GM23338 (cell line): ENCODE data around the gene CCT6A. TPM values are rescaled to one million over a fixed set of nuclear protein-coding genes. Genes with fewer than 3 reads are reported as not detected.

Source experiments
- ATAC-seq: fragments of 200-7000 bp; cut with Tn5 transposase; 3 replicates; pipeline ENCODE4 v1.9.1; 2020
- DNase-seq: peaks from one replicate; pipeline ENCODE4 v3.0.0-alpha.2; 2015; ENCODE audit warnings: low spot score
- H2AFZ ChIP-seq: fragments of 200-600 bp; sonication (generic); 2 replicates; pipeline ENCODE4 v1.8.0; 2016; ENCODE audit warnings: antibody characterized with exemption, mild to moderate bottlenecking, moderate library complexity
- H3F3A ChIP-seq: fragments of 200-600 bp; sonication (generic); replicated peaks from 2 replicates; pipeline ENCODE4 v1.8.0; 2017; ENCODE audit warnings: antibody characterized with exemption, mixed run types, low read depth
- H3K27ac ChIP-seq: fragments of 200-600 bp; sonication (generic); 2 replicates; pipeline ENCODE4 v1.6.1; 2016; ENCODE audit warnings: low read depth
- H3K27me3 ChIP-seq: fragments of 200-600 bp; sonication (generic); 2 replicates; pipeline ENCODE4 v1.8.0; 2016; ENCODE audit warnings: mild to moderate bottlenecking, mixed run types, moderate library complexity; ENCODE audit not compliant: insufficient read depth
- H3K36me3 ChIP-seq: fragments of 200-600 bp; sonication (generic); 2 replicates; pipeline ENCODE4 v1.8.0; 2016; ENCODE audit warnings: mild to moderate bottlenecking; ENCODE audit not compliant: insufficient read depth
- H3K4me1 ChIP-seq: fragments of 200-600 bp; sonication (generic); 2 replicates; pipeline ENCODE4 v1.8.0; 2016; ENCODE audit warnings: mild to moderate bottlenecking, moderate library complexity; ENCODE audit not compliant: insufficient read depth
- H3K4me2 ChIP-seq: fragments of 200-600 bp; sonication (generic); 2 replicates; pipeline ENCODE4 v1.7.1; 2017; ENCODE audit warnings: mixed run types
- H3K4me3 ChIP-seq: fragments of 200-600 bp; sonication (generic); 2 replicates; pipeline ENCODE4 v1.6.1; 2016; ENCODE audit warnings: mixed run types
- H3K79me2 ChIP-seq: fragments of 200-600 bp; sonication (generic); replicated peaks from 2 replicates; pipeline ENCODE4 v1.8.0; 2017; ENCODE audit warnings: mild to moderate bottlenecking; ENCODE audit not compliant: insufficient read depth
- H3K9me2 ChIP-seq: fragments of 200-600 bp; sonication (generic); 2 replicates; pipeline ENCODE4 v1.8.0; 2017; ENCODE audit not compliant: insufficient read depth
- H4K20me1 ChIP-seq: fragments of 200-600 bp; sonication (generic); replicated peaks from 2 replicates; pipeline ENCODE4 v1.8.0; 2017; ENCODE audit warnings: mild to moderate bottlenecking; ENCODE audit not compliant: insufficient read depth
- H3K27ac Mint-ChIP-seq: 2 replicates; pipeline ENCODE4 v1.8.0; 2020; ENCODE audit warnings: inconsistent platforms, mild to moderate bottlenecking, moderate library complexity, mixed read lengths
- H3K27me3 Mint-ChIP-seq: 3 replicates; pipeline ENCODE4 v1.8.0; 2022; ENCODE audit warnings: low read depth, mild to moderate bottlenecking, moderate library complexity, mixed read lengths, inconsistent platforms; ENCODE audit not compliant: insufficient read depth, poor library complexity
- H3K36me3 Mint-ChIP-seq: 3 replicates; pipeline ENCODE4 v1.8.0; 2021; ENCODE audit warnings: low read depth, mild to moderate bottlenecking, inconsistent platforms, moderate library complexity, mixed read lengths
- H3K4me1 Mint-ChIP-seq: 3 replicates; pipeline ENCODE4 v1.8.0; 2020; ENCODE audit warnings: mild to moderate bottlenecking, inconsistent platforms, mixed read lengths
- H3K4me3 Mint-ChIP-seq: 3 replicates; pipeline ENCODE4 v1.8.0; 2021; ENCODE audit warnings: moderate library complexity, mild to moderate bottlenecking, inconsistent platforms, mixed read lengths
- H3K9me3 Mint-ChIP-seq: 3 replicates; pipeline ENCODE4 v1.8.0; 2020; ENCODE audit warnings: moderate library complexity, mild to moderate bottlenecking, inconsistent platforms, mixed read lengths
- CREB1 ChIP-seq: fragments of 250-450 bp; sonication (Bioruptor Pico); IDR thresholded peaks from 2 replicates; pipeline ENCODE4 v1.5.0; 2020; ENCODE audit warnings: low read depth, mild to moderate bottlenecking, moderate library complexity
- CTCF ChIP-seq, 2 experiments: fragments of 200-600 bp in 1 of 2; sonication (generic) in 1 of 2; conservative IDR thresholded peaks; 2 replicates each; pipeline versions ENCODE4 v1.5.1 to v1.6.1; 2016 to 2017; ENCODE audit warnings: antibody characterized with exemption in 2 of 2, low read depth in 2 of 2, mild to moderate bottlenecking in 2 of 2, moderate library complexity in 1 of 2
- ETS1 ChIP-seq: IDR thresholded peaks from 2 replicates; pipeline ENCODE4 v1.6.1; 2016; ENCODE audit warnings: antibody characterized with exemption
- EZH2phosphoT487 ChIP-seq: fragments of 200-600 bp; sonication (generic); IDR thresholded peaks from one replicate; pipeline ENCODE4 v1.8.1; 2018; ENCODE audit warnings: antibody characterized with exemption; ENCODE audit not compliant: unreplicated experiment
- JUNB ChIP-seq: IDR thresholded peaks from one replicate; pipeline ENCODE4 v1.6.1; 2016; ENCODE audit warnings: antibody characterized with exemption; ENCODE audit not compliant: unreplicated experiment
- NANOG ChIP-seq: IDR thresholded peaks from 2 replicates; pipeline ENCODE4 v1.6.1; 2016; ENCODE audit warnings: antibody characterized with exemption, borderline replicate concordance
- POLR2AphosphoS5 ChIP-seq: IDR thresholded peaks from 2 replicates; pipeline ENCODE4 v1.6.1; 2016; ENCODE audit warnings: antibody characterized with exemption, low read depth
- REST ChIP-seq: IDR thresholded peaks from one replicate; pipeline ENCODE4 v1.6.1; 2018; ENCODE audit warnings: antibody characterized with exemption; ENCODE audit not compliant: unreplicated experiment
- STAT1 ChIP-seq: IDR thresholded peaks from one replicate; pipeline ENCODE4 v1.6.1; 2016; ENCODE audit warnings: antibody characterized with exemption; ENCODE audit not compliant: unreplicated experiment
- ZNF114 ChIP-seq: fragments of 250-450 bp; sonication (Bioruptor Pico); IDR thresholded peaks from 2 replicates; pipeline ENCODE4 v1.5.0; 2020; ENCODE audit warnings: mild to moderate bottlenecking, moderate library complexity
- ZNF331 ChIP-seq: fragments of 250-450 bp; sonication (Bioruptor Pico); IDR thresholded peaks from 2 replicates; pipeline ENCODE4 v1.5.0; 2020; ENCODE audit warnings: low read depth, mild to moderate bottlenecking, moderate library complexity
- ZNF462 ChIP-seq: fragments of 250-450 bp; sonication (Bioruptor Pico); IDR thresholded peaks from 2 replicates; pipeline ENCODE4 v1.5.0; 2020; ENCODE audit warnings: mild to moderate bottlenecking, moderate library complexity
- polyA plus RNA-seq: library from polyadenylated mRNA; unstranded; fragments of >200 nt; fragmentation: Nextera tagmentation; extraction: Ambion mirVana; gene quantifications from 2 replicates; pipeline ENCODE4 v1.2.1, GENCODE V29; 2016
- total RNA-seq: library from RNA; depleted of rRNA; stranded (reverse); fragments of >200 nt; shearing (Covaris generic); gene quantifications from 2 replicates; pipeline ENCODE4 v1.2.3, GENCODE V29; 2014

CCT6A gene
- total and polyA plus RNA-seq, 2 experiments from 2014 or later, result 266 to 505 TPM

- Histone ChIP-seq H3K27ac (no peak overlapping the region), H2AFZ (no peak overlapping the region), H3F3A (no peaks in the 10 kb centered on the region), H3K4me3 (no peak overlapping the region), H4K20me1 (no peaks in the 10 kb centered on the region), H3K27me3 (no peaks in the 10 kb centered on the region), H3K9me2 (no peaks in the 10 kb centered on the region), H3K4me1 (no peaks in the 10 kb centered on the region), H3K4me2 (no peak overlapping the region), H3K36me3 (no peaks in the 10 kb centered on the region; the same call in none of the 2 replicates), H3K79me2 (no peaks in the 10 kb centered on the region)
- DNase-seq (no peak), ATAC-seq (no peak)
- no peak for TF ChIP-seq ZNF114 (CRISPR knock-in tag)
- TF ChIP-seq POLR2AphosphoS5, result no peak
- TF ChIP-seq ETS1, result no peak
- TF ChIP-seq REST, result no peak
- no peak for TF ChIP-seq JUNB
- TF ChIP-seq STAT1, result no peak
- TF ChIP-seq CTCF (conservative IDR thresholded peaks at IDR 0.05; ENCODE audit: low read depth in 2 of 2), result no peak
- TF ChIP-seq ZNF331 (CRISPR knock-in tag), result no peak
- no peak for TF ChIP-seq EZH2phosphoT487
- no peak for TF ChIP-seq NANOG
- TF ChIP-seq CREB1, result no peak
- TF ChIP-seq ZNF462 (CRISPR knock-in tag), result no peak
- no peaks in the 10 kb centered on the region for H3K4me1 Mint-ChIP-seq
- no peak overlapping the region for H3K4me3 Mint-ChIP-seq
- no peaks in the 10 kb centered on the region for H3K27me3 Mint-ChIP-seq
- H3K27ac Mint-ChIP-seq, result no peak overlapping the region
- peaks cover 18% of the 10 kb centered on the region for H3K36me3 Mint-ChIP-seq
- H3K9me3 Mint-ChIP-seq, result peaks cover 96% of the 10 kb centered on the region
Observed at GRCh38 chr7:56107954-56108258, 56.3 kb downstream of the CCT6A start.
